ENCODE data around the gene CDADC1.

Gene CDADC1

DNA sequence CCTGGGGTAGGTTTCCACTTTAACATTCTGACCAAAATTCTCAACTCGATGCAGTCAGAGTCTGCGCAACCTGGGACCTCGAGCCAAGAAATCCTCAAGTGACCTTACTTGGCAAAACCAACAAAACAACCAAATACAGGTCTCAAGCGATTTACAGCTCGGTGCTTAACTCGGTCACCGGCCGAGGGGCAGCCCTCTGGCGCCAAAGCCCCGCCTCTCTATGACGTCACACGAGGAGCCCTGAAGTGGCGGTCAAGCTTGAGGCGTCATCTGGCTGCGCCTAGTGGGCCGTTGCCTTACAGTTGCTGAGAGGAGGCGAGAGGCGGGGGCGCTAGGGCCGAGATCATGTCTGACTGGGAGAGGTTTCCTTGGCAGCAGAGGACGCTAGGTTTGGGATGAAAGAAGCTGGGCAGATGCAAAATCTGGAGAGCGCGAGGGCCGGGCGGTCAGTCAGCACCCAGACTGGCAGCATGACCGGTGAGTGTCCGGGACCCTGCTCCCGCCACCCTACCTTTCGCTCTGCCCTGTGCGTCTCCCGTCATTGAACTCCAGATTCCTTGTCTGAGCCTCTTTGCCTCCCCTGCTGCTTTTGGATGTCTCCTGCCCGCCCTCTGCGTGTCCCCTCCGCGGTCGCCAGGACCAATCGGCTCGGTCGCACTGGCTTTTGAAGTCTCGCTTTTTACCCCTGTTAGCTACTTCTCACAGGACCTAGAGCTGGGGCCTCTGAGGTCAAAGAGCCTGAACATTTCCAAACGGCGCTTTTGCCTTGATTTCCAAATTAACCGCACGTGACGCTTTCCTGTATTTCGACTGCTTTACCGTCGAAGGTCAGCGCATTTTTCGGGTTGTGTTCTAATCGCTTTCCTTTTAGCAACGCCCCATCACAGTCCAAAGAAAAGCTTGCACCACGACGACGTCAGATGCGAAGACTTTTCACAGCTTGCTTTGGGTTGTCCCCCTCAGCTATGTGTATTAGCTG, at the start of gene CDADC1:
Gene CDADC1, plus strand, starts transcription at position 283 of the 979 bp plus-strand sequence. Its CDS starts 113 bp downstream, at position 396.
- DNase-seq (ENCODE audit: low read depth), result peak; percentile 78

- no peak for DNase-seq (ENCODE audit: low read depth)
Measured at GRCh38 chr13:49206641-49207040, 41.1 kb upstream of the CDADC1 start.

GRCh38 chr13:49208619-49209018, 39.1 kb upstream of the CDADC1 start:
- no peak for DNase-seq (ENCODE audit: low read depth)

- DNase-seq (ENCODE audit: low read depth), result no peak
Measured at GRCh38 chr13:49210114-49210513, 37.6 kb upstream of the CDADC1 start.

GRCh38 chr13:49210669-49211068, 37.1 kb upstream of the CDADC1 start:
- DNase-seq (ENCODE audit: low read depth), result no peak

DNA sequence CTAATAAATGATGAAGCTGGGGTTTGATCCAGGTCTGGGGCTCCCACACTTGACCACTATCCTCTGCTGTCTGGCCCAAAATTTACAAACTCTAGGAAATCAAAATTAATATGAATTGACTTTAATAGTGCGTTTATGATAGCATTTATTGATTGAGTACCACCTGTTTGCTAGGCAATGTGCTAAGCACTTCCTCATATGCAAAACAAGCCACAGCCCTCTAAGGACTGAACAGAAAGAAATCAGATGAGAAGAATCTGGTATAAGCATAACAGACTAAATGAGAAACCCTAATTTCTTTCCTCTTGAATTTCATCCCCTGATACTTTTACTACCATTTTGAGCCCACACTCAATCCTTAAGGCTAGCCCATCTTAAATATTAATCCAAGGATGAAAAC, 34.2 kb upstream of the CDADC1 start:
- no peak for DNase-seq (ENCODE audit: low read depth)

- no peak for DNase-seq (ENCODE audit: low read depth)
Measured at GRCh38 chr13:49213997-49214916, 33.5 kb upstream of the CDADC1 start.

- no peak for DNase-seq (ENCODE audit: low read depth)
Measured at GRCh38 chr13:49214917-49215376, 32.8 kb upstream of the CDADC1 start.

DNA sequence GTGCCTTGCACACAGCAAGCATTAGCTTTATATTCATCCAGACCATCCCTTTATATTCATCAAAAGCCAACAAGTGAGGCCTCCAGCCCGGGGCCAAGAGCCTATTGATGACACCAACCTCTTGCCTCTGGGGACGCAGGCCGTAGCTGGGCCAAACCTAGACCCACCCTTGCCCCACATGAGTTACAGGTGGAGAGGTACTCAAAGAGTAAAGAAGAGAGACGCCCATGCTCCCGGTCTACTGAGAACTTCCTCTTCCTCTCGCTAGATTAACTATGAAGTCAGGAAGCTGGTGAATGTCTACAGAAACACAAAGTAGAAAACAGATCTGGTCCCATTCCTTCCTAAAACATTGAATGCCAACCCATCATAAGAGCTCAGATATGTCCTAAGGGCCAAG, 31.4 kb upstream of the CDADC1 start:
- no peak for DNase-seq (ENCODE audit: low read depth)

DNA sequence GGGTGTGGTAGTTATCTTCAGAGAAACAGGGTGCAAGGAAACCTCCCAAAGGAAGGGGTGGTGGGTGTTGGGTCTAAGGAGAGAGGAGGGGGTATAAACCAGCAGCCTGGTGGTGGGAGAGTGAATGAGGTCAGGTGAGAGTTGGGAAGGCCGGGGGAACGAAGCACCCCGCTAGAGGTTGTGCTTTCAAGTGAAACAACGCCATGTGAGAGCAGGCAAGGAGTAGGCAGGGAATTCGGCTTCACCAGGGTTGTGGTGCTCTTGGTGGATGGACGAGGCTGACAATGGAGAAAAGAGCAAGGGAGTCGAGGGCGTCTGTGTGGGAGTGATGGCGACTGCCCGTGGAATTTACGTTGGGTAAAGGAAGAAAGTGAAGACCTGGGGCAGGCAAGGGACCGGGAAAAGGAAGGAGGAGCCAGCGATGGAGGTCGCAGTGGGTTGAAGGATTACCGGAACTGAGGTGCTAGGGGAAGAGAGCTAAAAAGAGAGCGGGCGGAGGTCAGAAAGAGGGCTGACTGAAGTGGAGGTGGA, 29.7 kb upstream of the CDADC1 start:
- no peak for DNase-seq (ENCODE audit: low read depth)

- no peak for DNase-seq (ENCODE audit: low read depth)
Measured at GRCh38 chr13:49218493-49219051, 29.2 kb upstream of the CDADC1 start.

DNA sequence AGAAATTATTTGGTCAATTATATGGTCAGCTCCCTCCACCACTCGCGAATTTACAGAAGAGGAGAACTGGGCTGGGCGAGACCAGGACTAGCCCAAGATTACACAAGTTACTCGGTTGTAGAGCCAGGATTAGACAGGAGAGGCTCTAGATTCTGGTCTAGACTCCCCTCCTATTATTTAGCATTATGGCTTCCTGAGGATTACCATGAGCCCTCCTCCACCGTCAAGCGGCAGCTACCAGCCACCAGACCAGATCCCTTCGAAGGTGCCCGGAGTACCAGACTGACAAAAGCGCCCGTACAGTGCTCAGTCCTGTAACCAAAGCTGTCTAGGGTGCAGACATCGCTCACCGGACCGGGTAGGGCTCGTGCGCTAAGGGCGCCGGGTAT, 28.1 kb upstream of the CDADC1 start:
- no peak for DNase-seq (ENCODE audit: low read depth)

- no peak for DNase-seq (ENCODE audit: low read depth)
Measured at GRCh38 chr13:49220036-49220855, 27.5 kb upstream of the CDADC1 start, which contains the start of gene MLNR. Gene MLNR (plus strand): TSS chr13:49220338. CDS start chr13:49220338, 0 bp downstream.

DNA sequence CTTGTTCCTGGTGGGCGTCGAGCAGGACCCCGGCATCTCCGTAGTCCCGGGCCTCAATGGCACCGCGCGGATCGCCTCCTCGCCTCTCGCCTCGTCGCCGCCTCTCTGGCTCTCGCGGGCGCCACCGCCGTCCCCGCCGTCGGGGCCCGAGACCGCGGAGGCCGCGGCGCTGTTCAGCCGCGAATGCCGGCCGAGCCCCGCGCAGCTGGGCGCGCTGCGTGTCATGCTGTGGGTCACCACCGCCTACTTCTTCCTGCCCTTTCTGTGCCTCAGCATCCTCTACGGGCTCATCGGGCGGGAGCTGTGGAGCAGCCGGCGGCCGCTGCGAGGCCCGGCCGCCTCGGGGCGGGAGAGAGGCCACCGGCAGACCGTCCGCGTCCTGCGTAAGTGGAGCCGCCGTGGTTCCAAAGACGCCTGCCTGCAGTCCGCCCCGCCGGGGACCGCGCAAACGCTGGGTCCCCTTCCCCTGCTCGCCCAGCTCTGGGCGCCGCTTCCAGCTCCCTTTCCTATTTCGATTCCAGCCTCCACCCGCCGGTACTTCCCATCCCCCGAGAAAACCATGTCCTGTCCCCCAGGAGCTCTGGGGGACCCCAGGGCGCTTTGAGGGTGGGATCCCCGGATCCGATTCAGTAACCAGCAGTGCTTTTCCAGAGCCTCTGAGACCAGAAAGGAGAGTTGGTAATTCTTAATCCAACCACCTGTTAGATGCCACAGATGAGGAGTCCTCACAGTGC, 26.7 kb upstream of the CDADC1 start:
- no peak for DNase-seq (ENCODE audit: low read depth)

GRCh38 chr13:49221590-49221965, 26.1 kb upstream of the CDADC1 start:
- DNase-seq (ENCODE audit: low read depth), result no peak

- DNase-seq (ENCODE audit: low read depth), result no peak
Measured at GRCh38 chr13:49225223-49226042, 22.3 kb upstream of the CDADC1 start.

DNA sequence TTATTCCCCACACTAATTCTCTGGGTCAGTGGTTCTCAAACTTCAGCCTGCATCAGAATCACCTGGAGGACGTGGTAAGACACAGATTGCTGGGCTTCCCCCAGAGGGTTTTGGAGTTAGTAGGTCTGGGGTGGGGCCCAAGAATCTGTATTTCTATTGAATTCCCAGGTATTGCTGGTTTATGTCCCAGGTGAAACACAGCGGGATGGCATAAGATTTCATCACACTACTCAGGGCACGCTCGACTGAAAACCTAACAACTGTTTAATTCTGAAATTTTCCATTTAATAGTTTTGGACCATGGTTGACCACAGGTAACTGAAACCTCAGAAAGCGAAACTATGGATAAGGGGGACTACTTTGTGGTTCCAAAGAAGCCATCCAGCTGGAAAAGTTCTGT, 21.1 kb upstream of the CDADC1 start:
- no peak for DNase-seq (ENCODE audit: low read depth)

GRCh38 chr13:49234741-49235140, 13.0 kb upstream of the CDADC1 start:
- no peak for DNase-seq (ENCODE audit: low read depth)

DNA sequence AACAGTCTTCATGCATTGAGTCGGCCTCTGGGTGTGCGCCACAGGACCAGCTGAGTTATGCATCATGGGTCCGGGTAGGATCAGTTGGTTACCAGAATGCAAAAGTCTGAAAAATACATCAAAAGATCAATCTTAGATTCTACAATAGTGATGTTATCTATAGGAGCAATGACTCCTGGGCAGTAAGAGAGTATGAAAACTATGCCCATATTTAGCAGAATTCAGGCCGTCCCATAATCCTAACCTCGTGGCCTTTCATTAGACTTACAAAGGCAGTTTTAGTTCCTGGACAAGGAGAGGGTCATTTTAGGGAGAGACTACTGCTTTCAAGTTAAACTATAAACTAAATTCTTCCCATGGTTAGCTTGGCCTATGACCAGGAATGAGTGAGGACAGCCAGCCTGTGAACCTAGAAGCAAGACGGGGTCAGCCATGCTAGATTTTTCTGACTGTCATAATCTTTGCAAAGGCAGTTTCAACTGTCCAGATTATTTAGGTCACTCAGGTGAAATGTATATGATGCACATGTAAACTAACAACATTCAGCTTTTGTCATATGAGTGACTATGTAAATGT, 11.8 kb upstream of the CDADC1 start:
- no peak for DNase-seq (ENCODE audit: low read depth)

Measured in stimulated activated CD8-positive, alpha-beta memory T cell treated with anti-CD3 and anti-CD28 coated beads, Interleukin-12 subunit alpha, Interleukin-12 subunit beta, amount 100 ng/mL, for 4 hours (primary cell).